Measurements from ENCODE around the gene LEFTY2.

Gene LEFTY2, protein sequence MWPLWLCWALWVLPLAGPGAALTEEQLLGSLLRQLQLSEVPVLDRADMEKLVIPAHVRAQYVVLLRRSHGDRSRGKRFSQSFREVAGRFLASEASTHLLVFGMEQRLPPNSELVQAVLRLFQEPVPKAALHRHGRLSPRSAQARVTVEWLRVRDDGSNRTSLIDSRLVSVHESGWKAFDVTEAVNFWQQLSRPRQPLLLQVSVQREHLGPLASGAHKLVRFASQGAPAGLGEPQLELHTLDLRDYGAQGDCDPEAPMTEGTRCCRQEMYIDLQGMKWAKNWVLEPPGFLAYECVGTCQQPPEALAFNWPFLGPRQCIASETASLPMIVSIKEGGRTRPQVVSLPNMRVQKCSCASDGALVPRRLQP
- long read RNA-seq: 0 reads

- TF ChIP-seq GABPA (IDR thresholded peaks at IDR 0.05; ENCODE audit: low read depth): no peak
- TF ChIP-seq, protein P1, sequence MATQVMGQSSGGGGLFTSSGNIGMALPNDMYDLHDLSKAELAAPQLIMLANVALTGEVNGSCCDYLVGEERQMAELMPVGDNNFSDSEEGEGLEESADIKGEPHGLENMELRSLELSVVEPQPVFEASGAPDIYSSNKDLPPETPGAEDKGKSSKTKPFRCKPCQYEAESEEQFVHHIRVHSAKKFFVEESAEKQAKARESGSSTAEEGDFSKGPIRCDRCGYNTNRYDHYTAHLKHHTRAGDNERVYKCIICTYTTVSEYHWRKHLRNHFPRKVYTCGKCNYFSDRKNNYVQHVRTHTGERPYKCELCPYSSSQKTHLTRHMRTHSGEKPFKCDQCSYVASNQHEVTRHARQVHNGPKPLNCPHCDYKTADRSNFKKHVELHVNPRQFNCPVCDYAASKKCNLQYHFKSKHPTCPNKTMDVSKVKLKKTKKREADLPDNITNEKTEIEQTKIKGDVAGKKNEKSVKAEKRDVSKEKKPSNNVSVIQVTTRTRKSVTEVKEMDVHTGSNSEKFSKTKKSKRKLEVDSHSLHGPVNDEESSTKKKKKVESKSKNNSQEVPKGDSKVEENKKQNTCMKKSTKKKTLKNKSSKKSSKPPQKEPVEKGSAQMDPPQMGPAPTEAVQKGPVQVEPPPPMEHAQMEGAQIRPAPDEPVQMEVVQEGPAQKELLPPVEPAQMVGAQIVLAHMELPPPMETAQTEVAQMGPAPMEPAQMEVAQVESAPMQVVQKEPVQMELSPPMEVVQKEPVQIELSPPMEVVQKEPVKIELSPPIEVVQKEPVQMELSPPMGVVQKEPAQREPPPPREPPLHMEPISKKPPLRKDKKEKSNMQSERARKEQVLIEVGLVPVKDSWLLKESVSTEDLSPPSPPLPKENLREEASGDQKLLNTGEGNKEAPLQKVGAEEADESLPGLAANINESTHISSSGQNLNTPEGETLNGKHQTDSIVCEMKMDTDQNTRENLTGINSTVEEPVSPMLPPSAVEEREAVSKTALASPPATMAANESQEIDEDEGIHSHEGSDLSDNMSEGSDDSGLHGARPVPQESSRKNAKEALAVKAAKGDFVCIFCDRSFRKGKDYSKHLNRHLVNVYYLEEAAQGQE (IDR thresholded peaks at IDR 0.05; ENCODE audit: insufficient replicate concordance, low read depth): no peak
- no peak for TF ChIP-seq POLR2AphosphoS5 (IDR thresholded peaks at IDR 0.05; ENCODE audit: low read depth)
- TF ChIP-seq, protein P2, sequence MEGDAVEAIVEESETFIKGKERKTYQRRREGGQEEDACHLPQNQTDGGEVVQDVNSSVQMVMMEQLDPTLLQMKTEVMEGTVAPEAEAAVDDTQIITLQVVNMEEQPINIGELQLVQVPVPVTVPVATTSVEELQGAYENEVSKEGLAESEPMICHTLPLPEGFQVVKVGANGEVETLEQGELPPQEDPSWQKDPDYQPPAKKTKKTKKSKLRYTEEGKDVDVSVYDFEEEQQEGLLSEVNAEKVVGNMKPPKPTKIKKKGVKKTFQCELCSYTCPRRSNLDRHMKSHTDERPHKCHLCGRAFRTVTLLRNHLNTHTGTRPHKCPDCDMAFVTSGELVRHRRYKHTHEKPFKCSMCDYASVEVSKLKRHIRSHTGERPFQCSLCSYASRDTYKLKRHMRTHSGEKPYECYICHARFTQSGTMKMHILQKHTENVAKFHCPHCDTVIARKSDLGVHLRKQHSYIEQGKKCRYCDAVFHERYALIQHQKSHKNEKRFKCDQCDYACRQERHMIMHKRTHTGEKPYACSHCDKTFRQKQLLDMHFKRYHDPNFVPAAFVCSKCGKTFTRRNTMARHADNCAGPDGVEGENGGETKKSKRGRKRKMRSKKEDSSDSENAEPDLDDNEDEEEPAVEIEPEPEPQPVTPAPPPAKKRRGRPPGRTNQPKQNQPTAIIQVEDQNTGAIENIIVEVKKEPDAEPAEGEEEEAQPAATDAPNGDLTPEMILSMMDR (IDR thresholded peaks at IDR 0.05; ENCODE audit: insufficient read depth, low read length): no peak
- no peak for TF ChIP-seq SPI1 (IDR thresholded peaks at IDR 0.05; ENCODE audit: borderline replicate concordance, low read depth)
- DNase-seq (ENCODE audit: low read depth in 1 of 2, low spot score in 1 of 2): no peak
- Histone ChIP-seq H3K27me3 (ENCODE audit: insufficient read depth, poor library complexity, severe bottlenecking) (no peaks in the 10 kb centered on the region), H3K4me3 (replicated peaks; ENCODE audit: insufficient read depth, low read length) (no peak within 1 kb of the TSS), H3K27ac (replicated peaks) (no peak within 1 kb of the TSS)
Observed at GRCh38 chr1:225941187-225941941, at the start of gene LEFTY2. LEFTY2 (minus strand) TSS chr1:225941220; CDS start chr1:225941140, 80 bp downstream.

GRCh38 chr1:225987491-225988316, 46.7 kb upstream of the LEFTY2 start:
- TF ChIP-seq POLR2AphosphoS5 (IDR thresholded peaks at IDR 0.05; ENCODE audit: low read depth): no peak
- TF ChIP-seq, protein P1 (IDR thresholded peaks at IDR 0.05; ENCODE audit: insufficient replicate concordance, low read depth): no peak
- TF ChIP-seq, protein P2 (IDR thresholded peaks at IDR 0.05; ENCODE audit: insufficient read depth, low read length): peak; percentile 40
- TF ChIP-seq GABPA (IDR thresholded peaks at IDR 0.05; ENCODE audit: low read depth): no peak
- no peak for TF ChIP-seq SPI1 (IDR thresholded peaks at IDR 0.05; ENCODE audit: borderline replicate concordance, low read depth)
- Histone ChIP-seq H3K27me3 (ENCODE audit: insufficient read depth, poor library complexity, severe bottlenecking) (no peaks in the 10 kb centered on the region), H3K4me3 (replicated peaks; ENCODE audit: insufficient read depth, low read length) (no peak overlapping the region), H3K27ac (replicated peaks) (no peak overlapping the region)
- no peak for DNase-seq (ENCODE audit: low read depth in 1 of 2, low spot score in 1 of 2)

DNA sequence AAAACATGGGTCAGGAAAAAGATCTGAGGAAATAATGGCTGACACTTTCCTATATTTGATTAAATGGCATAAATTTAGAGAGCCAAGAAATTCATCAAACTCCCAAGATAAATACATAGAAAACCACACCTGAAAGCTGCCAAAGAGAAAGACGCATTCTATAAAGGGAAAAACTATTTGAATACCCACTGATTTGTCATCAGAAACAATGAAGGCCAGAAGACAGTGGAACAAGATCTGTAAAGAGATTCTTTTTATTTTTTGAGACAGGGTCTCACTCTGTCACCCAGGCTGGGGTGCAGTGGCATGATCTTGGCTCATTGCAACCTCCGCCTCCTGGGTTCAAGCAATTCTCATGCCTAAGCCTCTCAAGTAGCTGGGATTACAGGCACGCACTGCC, 40.7 kb upstream of the LEFTY2 start:
- Histone ChIP-seq H3K27me3 (ENCODE audit: insufficient read depth, poor library complexity, severe bottlenecking) (no peaks in the 10 kb centered on the region), H3K4me3 (replicated peaks; ENCODE audit: insufficient read depth, low read length) (no peak overlapping the region), H3K27ac (replicated peaks) (no peak overlapping the region)
- TF ChIP-seq, protein P1 (IDR thresholded peaks at IDR 0.05; ENCODE audit: insufficient replicate concordance, low read depth): no peak
- TF ChIP-seq, protein P2 (IDR thresholded peaks at IDR 0.05; ENCODE audit: insufficient read depth, low read length): no peak
- TF ChIP-seq GABPA (IDR thresholded peaks at IDR 0.05; ENCODE audit: low read depth) (no peak), SPI1 (IDR thresholded peaks at IDR 0.05; ENCODE audit: borderline replicate concordance, low read depth) (no peak), POLR2AphosphoS5 (IDR thresholded peaks at IDR 0.05; ENCODE audit: low read depth) (no peak)
- DNase-seq (ENCODE audit: low read depth in 1 of 2, low spot score in 1 of 2): no peak
